HEK293 (cell line): ENCODE results near the gene PLXND1.

Experiments used
- CTCF ChIA-PET: fragments of 350-600 bp; formaldehyde crosslinking; extraction: SDS; loops from one replicate; lab custom pipeline; 2021; ENCODE audit warnings: antibody characterized with exemption; lab: Yijun Ruan, JAX
- POLR2A ChIA-PET: fragments of 300-600 bp; formaldehyde crosslinking; extraction: SDS; loops from one replicate; lab custom pipeline; 2020; ENCODE audit warnings: antibody characterized with exemption, inconsistent platforms; lab: Yijun Ruan, JAX
- H3K27ac ChIP-seq: fragments of 200-500 bp; sonication (Bioruptor generic); 2 replicates; pipeline ENCODE4 v1.5.1; 2014; ENCODE audit warnings: low read depth, low read length, control low read depth, inconsistent platforms; ENCODE audit errors: extremely low read depth
- H3K36me3 ChIP-seq, 2 experiments: fragments of 200-500 bp in 1 of 2; sonication (Bioruptor generic) in 1 of 2; 1 replicate in 1 of 2; 2 replicates in 1 of 2; pipeline ENCODE4 v1.5.1; 2014 to 2017; ENCODE audit warnings: inconsistent platforms in 2 of 2, low read length in 2 of 2; ENCODE audit not compliant: control insufficient read depth in 2 of 2, insufficient read depth in 1 of 2
- H3K4me1 ChIP-seq: fragments of 200-500 bp; sonication (Bioruptor generic); 2 replicates; pipeline ENCODE4 v1.5.1; 2014; ENCODE audit warnings: mild to moderate bottlenecking, low read length, inconsistent platforms; ENCODE audit not compliant: control insufficient read depth, insufficient read depth
- H3K4me3 ChIP-seq: 2 replicates; pipeline ENCODE4 v1.5.1; 2011; ENCODE audit warnings: low read depth, mild to moderate bottlenecking, control low read depth, low read length, moderate library complexity
- H3K9me3 ChIP-seq: fragments of 200-500 bp; sonication (Bioruptor generic); 2 replicates; pipeline ENCODE4 v1.5.1; 2014; ENCODE audit warnings: low read depth, low read length, inconsistent platforms; ENCODE audit not compliant: control insufficient read depth, insufficient read depth
- BCL11A ChIP-seq: fragments of 450-650 bp; formaldehyde crosslinking; IDR thresholded peaks from 2 replicates; pipeline ENCODE4 v1.5.1; 2016; ENCODE audit warnings: low read depth, missing biosample characterization, missing genetic modification characterization
- GLI2 ChIP-seq: fragments of 450-650 bp; formaldehyde crosslinking; IDR thresholded peaks from 2 replicates; pipeline ENCODE4; 2017; ENCODE audit warnings: missing biosample characterization, missing genetic modification characterization, low read depth, borderline replicate concordance
- KLF1 ChIP-seq: fragments of 450-650 bp; formaldehyde crosslinking; IDR thresholded peaks from 2 replicates; pipeline ENCODE4 v1.5.1; 2016; ENCODE audit warnings: missing biosample characterization, missing genetic modification characterization
- OVOL3 ChIP-seq: fragments of 450-650 bp; formaldehyde crosslinking; IDR thresholded peaks from 2 replicates; pipeline ENCODE4 v1.5.1; 2016; ENCODE audit warnings: missing biosample characterization, missing genetic modification characterization
- SCRT1 ChIP-seq: fragments of 450-650 bp; formaldehyde crosslinking; IDR thresholded peaks from 2 replicates; pipeline ENCODE4 v1.5.1; 2016; ENCODE audit warnings: missing biosample characterization, missing genetic modification characterization, borderline replicate concordance
- TRIM28 ChIP-seq: IDR thresholded peaks from 2 replicates; pipeline ENCODE4 v1.6.1; 2011; ENCODE audit warnings: low read length, control low read depth, borderline replicate concordance
- WT1 ChIP-seq: fragments of 450-650 bp; formaldehyde crosslinking; IDR thresholded peaks from 2 replicates; pipeline ENCODE4 v1.5.1; 2016; ENCODE audit warnings: missing biosample characterization, missing genetic modification characterization
- ZIC2 ChIP-seq: fragments of 450-650 bp; formaldehyde crosslinking; IDR thresholded peaks from 2 replicates; pipeline ENCODE4 v1.5.1; 2016; ENCODE audit warnings: missing biosample characterization, missing genetic modification characterization
- ZNF10 ChIP-seq: fragments of 450-650 bp; formaldehyde crosslinking; IDR thresholded peaks from 2 replicates; pipeline ENCODE4 v1.5.1; 2017; ENCODE audit warnings: missing biosample characterization, missing genetic modification characterization
- ZNF169 ChIP-seq: fragments of 450-650 bp; formaldehyde crosslinking; IDR thresholded peaks from 2 replicates; pipeline ENCODE4 v1.5.1; 2016; ENCODE audit warnings: missing biosample characterization, missing genetic modification characterization
- ZNF19 ChIP-seq: fragments of 450-650 bp; formaldehyde crosslinking; IDR thresholded peaks from 2 replicates; pipeline ENCODE4; 2016; ENCODE audit warnings: missing biosample characterization, missing genetic modification characterization, low read depth
- ZNF202 ChIP-seq: fragments of 450-650 bp; formaldehyde crosslinking; IDR thresholded peaks from 2 replicates; pipeline ENCODE4 v1.5.1; 2016; ENCODE audit warnings: missing biosample characterization, missing genetic modification characterization, borderline replicate concordance
- ZNF266 ChIP-seq: fragments of 450-650 bp; formaldehyde crosslinking; IDR thresholded peaks from 2 replicates; pipeline ENCODE4 v1.5.1; 2016; ENCODE audit warnings: missing biosample characterization, missing genetic modification characterization, low read depth
- ZNF341 ChIP-seq: fragments of 450-650 bp; formaldehyde crosslinking; IDR thresholded peaks from 2 replicates; pipeline ENCODE4; 2016; ENCODE audit warnings: low read depth, missing biosample characterization, missing genetic modification characterization
- ZNF473 ChIP-seq: fragments of 450-650 bp; formaldehyde crosslinking; IDR thresholded peaks from 2 replicates; pipeline ENCODE4 v1.5.1; 2017; ENCODE audit warnings: missing biosample characterization, missing genetic modification characterization
- ZNF48 ChIP-seq: fragments of 450-650 bp; formaldehyde crosslinking; IDR thresholded peaks from 2 replicates; pipeline ENCODE4 v1.5.1; 2016; ENCODE audit warnings: missing biosample characterization, missing genetic modification characterization
- ZNF521 ChIP-seq: fragments of 450-650 bp; formaldehyde crosslinking; IDR thresholded peaks from 2 replicates; pipeline ENCODE4 v1.5.1; 2017; ENCODE audit warnings: missing biosample characterization, mild to moderate bottlenecking, missing genetic modification characterization
- ZNF529 ChIP-seq: fragments of 450-650 bp; formaldehyde crosslinking; IDR thresholded peaks from 2 replicates; pipeline ENCODE4 v1.5.1; 2017; ENCODE audit warnings: missing genetic modification characterization, missing biosample characterization; ENCODE audit not compliant: insufficient replicate concordance
- ZNF561 ChIP-seq: fragments of 450-650 bp; IDR thresholded peaks from 2 replicates; pipeline ENCODE4 v1.5.1; 2018; ENCODE audit warnings: missing biosample characterization, missing genetic modification characterization, borderline replicate concordance
- ZNF621 ChIP-seq: fragments of 450-650 bp; formaldehyde crosslinking; IDR thresholded peaks from 2 replicates; pipeline ENCODE4 v1.5.1; 2017; ENCODE audit warnings: missing biosample characterization, missing genetic modification characterization
- ZNF626 ChIP-seq: fragments of 450-650 bp; sonication (Bioruptor Pico); formaldehyde crosslinking; IDR thresholded peaks from 2 replicates; pipeline ENCODE4 v1.5.1; 2018; ENCODE audit warnings: missing biosample characterization, missing genetic modification characterization, inconsistent platforms
- ZNF664 ChIP-seq: fragments of 450-650 bp; formaldehyde crosslinking; IDR thresholded peaks from 2 replicates; pipeline ENCODE4 v1.5.1; 2016; ENCODE audit warnings: missing biosample characterization, missing genetic modification characterization
- ZNF701 ChIP-seq: fragments of 450-650 bp; formaldehyde crosslinking; IDR thresholded peaks from 2 replicates; pipeline ENCODE4 v1.5.1; 2016; ENCODE audit warnings: missing biosample characterization, missing genetic modification characterization
- ZNF791 ChIP-seq: fragments of 450-650 bp; formaldehyde crosslinking; IDR thresholded peaks from 2 replicates; pipeline ENCODE4 v1.5.1; 2016; ENCODE audit warnings: missing biosample characterization, missing genetic modification characterization
- ZSCAN23 ChIP-seq: fragments of 450-650 bp; formaldehyde crosslinking; IDR thresholded peaks from 2 replicates; pipeline ENCODE4 v1.5.1; 2016; ENCODE audit warnings: missing biosample characterization, missing genetic modification characterization
- TF ChIP-seq, protein P1 (sequence below): fragments of 450-650 bp; formaldehyde crosslinking; IDR thresholded peaks from 2 replicates; pipeline ENCODE4 v1.5.1; 2016; ENCODE audit warnings: missing biosample characterization, missing genetic modification characterization
- TF ChIP-seq, protein P2 (sequence below): fragments of 450-650 bp; formaldehyde crosslinking; IDR thresholded peaks from 2 replicates; pipeline ENCODE4 v1.5.1; 2016; ENCODE audit warnings: missing biosample characterization, missing genetic modification characterization

The PLXND1 gene

DNA sequence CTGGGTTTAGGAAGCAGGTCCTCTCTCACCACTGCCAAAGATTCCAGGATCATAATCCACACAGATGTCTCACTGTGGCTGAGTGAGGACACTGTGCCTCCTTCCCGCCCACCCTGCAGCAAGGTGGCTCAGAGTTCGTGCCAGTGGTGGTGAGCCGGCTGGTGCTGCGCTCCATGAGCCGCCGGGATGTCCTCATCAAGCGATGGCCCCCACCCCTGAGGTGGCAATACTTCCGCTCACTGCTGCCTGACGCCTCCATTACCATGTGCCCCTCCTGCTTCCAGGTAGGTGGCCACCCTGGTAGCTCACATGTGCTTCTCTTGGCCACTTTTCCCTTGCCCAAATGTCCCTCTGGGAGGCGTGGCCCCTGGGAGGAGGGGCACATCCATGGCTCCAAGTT, 87.0 kb downstream of the PLXND1 start (continued):
- no peak for TF ChIP-seq TRIM28

DNA sequence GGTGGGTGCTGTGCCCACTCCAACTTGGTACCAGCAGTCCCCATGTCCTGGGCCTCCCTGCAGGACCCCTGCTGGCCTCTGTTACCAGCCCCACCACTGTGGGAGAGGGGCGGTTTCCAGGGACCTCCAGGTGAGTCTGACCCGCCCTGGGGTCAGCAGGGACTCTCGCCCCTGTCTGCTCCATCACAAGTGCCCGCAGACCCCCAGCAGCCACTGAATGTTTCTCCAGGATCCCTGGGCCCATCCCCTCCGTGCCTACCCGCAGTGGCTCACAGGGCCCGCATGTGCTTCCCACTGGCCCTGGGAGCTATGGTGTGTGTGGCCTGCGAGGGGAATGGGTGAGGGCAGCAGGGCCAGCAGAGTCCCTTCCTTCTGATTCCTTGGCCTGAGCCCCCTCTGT, 87.9 kb downstream of the PLXND1 start:
- POLR2A ChIA-PET = no interaction called here
- H3K36me3 ChIP-seq = peaks cover 0 to 8% of the 10 kb centered on the region in 2 experiments; a peak in 1 of 3 replicates
- peak; percentile 17; the same call in 1 of the 2 replicates for TF ChIP-seq ZIC2
- TF ChIP-seq, protein P1, sequence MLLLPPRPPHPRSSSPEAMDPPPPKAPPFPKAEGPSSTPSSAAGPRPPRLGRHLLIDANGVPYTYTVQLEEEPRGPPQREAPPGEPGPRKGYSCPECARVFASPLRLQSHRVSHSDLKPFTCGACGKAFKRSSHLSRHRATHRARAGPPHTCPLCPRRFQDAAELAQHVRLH (tag by site-specific recombination) = no peak
- TF ChIP-seq, all 188 proteins: peak for 1
- H3K27ac ChIP-seq = no peak overlapping the region
- CTCF ChIA-PET = no interaction called here
- H3K9me3 ChIP-seq = no peaks in the 10 kb centered on the region
- no peak overlapping the region for H3K4me3 ChIP-seq
- H3K4me1 ChIP-seq = no peaks in the 10 kb centered on the region

DNA sequence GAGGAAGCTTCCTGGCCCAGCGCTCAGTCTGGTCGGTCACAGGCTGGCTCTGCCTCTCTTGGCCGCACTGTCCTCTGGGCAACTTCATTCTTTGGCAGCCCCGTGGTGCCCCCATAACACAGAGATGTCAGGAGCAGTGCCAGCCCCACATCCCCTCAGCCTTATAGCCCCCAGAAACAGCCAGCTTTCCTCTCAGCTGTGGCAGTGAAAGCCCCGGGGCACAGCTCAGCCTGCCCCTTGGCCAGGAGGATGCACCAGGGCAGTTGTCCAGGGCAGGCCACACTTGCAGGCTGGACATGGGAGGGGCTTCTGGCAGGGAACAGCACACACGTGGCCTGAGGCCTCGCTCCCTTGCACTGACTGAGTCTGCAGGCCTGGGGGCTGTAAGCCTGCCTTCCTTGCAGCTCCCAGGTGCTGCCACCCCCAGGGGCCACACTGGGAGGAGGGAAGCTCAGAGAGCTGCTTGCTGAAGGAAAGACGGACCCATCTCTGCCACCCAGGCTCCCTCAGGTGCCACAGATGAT, 88.4 kb downstream of the PLXND1 start:
- peaks cover 0 to 8% of the 10 kb centered on the region in 2 experiments; a peak in 1 of 3 replicates for H3K36me3 ChIP-seq
- no peaks in the 10 kb centered on the region for H3K9me3 ChIP-seq
- H3K4me1 ChIP-seq = no peaks in the 10 kb centered on the region
- TF ChIP-seq ZNF521 (tag by site-specific recombination) = no peak
- TF ChIP-seq ZSCAN23 (tag by site-specific recombination) = no peak
- TF ChIP-seq ZNF561 (tag by site-specific recombination) = no peak
- no peak for TF ChIP-seq ZNF19 (tag by site-specific recombination)
- TF ChIP-seq ZNF10 (tag by site-specific recombination) = no peak
- no peak for TF ChIP-seq ZNF791 (tag by site-specific recombination)
- no peak for TF ChIP-seq TRIM28
- TF ChIP-seq GLI2 (tag by site-specific recombination) = no peak
- TF ChIP-seq ZNF341 = no peak
- POLR2A ChIA-PET = no interaction called here
- H3K4me3 ChIP-seq = no peak overlapping the region
- H3K27ac ChIP-seq = no peak overlapping the region
- CTCF ChIA-PET = no interaction called here

DNA sequence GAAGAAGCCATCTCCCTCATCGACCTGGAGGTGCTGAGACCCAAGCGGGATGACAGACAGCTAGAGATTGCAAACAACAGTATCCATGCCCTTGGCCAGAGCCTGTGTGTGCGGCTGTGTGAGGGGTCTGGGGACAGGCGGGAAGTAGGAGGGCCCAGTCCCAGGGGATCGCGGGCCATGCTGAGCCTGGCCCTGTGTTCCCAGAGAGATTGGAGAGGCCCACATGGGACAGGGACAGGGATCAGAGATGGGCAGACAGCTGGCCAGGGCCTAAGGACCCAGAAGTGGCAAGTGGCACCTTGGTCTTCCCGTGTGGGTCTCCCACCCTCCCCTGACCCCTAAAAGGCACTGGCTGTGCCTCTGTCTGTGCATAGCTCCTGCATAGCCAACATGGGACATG, 89.0 kb downstream of the PLXND1 start:
- Histone ChIP-seq H3K9me3 (no peaks in the 10 kb centered on the region), H3K4me3 (no peak overlapping the region), H3K36me3 (peaks cover 0 to 11% of the 10 kb centered on the region in 2 experiments; a peak in 1 of 3 replicates), H3K27ac (no peak overlapping the region), H3K4me1 (no peaks in the 10 kb centered on the region)
- TF ChIP-seq ZNF266 (tag by site-specific recombination) = no peak
- TF ChIP-seq, protein P2, sequence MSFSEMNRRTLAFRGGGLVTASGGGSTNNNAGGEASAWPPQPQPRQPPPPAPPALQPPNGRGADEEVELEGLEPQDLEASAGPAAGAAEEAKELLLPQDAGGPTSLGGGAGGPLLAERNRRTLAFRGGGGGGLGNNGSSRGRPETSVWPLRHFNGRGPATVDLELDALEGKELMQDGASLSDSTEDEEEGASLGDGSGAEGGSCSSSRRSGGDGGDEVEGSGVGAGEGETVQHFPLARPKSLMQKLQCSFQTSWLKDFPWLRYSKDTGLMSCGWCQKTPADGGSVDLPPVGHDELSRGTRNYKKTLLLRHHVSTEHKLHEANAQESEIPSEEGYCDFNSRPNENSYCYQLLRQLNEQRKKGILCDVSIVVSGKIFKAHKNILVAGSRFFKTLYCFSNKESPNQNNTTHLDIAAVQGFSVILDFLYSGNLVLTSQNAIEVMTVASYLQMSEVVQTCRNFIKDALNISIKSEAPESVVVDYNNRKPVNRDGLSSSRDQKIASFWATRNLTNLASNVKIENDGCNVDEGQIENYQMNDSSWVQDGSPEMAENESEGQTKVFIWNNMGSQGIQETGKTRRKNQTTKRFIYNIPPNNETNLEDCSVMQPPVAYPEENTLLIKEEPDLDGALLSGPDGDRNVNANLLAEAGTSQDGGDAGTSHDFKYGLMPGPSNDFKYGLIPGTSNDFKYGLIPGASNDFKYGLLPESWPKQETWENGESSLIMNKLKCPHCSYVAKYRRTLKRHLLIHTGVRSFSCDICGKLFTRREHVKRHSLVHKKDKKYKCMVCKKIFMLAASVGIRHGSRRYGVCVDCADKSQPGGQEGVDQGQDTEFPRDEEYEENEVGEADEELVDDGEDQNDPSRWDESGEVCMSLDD = no peak
- TF ChIP-seq ZNF626 (tag by site-specific recombination) = no peak
- no peak for TF ChIP-seq ZNF202 (tag by site-specific recombination)
- no peak for TF ChIP-seq OVOL3 (tag by site-specific recombination)
- no peak for TF ChIP-seq ZNF169 (tag by site-specific recombination)
- TF ChIP-seq ZNF664 = no peak
- TF ChIP-seq BCL11A (tag by site-specific recombination) = no peak
- no peak for TF ChIP-seq SCRT1
- no peak for TF ChIP-seq ZNF473 (tag by site-specific recombination)
- no peak for TF ChIP-seq KLF1 (tag by site-specific recombination)
- no peak for TF ChIP-seq ZNF48 (tag by site-specific recombination)
- TF ChIP-seq ZNF529 = no peak
- no peak for TF ChIP-seq ZNF701 (tag by site-specific recombination)
- TF ChIP-seq ZNF621 = no peak
- no peak for TF ChIP-seq WT1 (tag by site-specific recombination)
- ChIA-PET CTCF (no interaction called here), POLR2A (no interaction called here)
